K562 (cell line): ENCODE results near the gene PHC1. TPM values are rescaled to one million over a fixed set of nuclear protein-coding genes. Genes with fewer than 3 reads are reported as not detected.

ENCODE experiments used
- ATAC-seq: fragments of 200-7000 bp; cut with Tn5 transposase; 3 replicates; pipeline ENCODE4 v1.9.1; 2020; ENCODE audit warnings: moderate library complexity
- BruUV-seq: library from RNA; stranded (reverse); fragments of 400-500 nt; replicated peaks from 2 replicates; lab custom pipeline; 2021; lab: Mats Ljungman, UMichigan
- CTCF ChIA-PET: fragments of 300-600 bp; formaldehyde crosslinking; extraction: SDS; loops from one replicate; lab custom pipeline; 2021; ENCODE audit warnings: low intra/inter-chr PET ratio; lab: Yijun Ruan, JAX
- POLR2A ChIA-PET: fragments of 300-600, 350-650 bp; sonication (Branson Sonifier 250); formaldehyde crosslinking; extraction: SDS; loops from one replicate; lab custom pipeline; 2021; ENCODE audit warnings: antibody characterized with exemption, inconsistent platforms; lab: Yijun Ruan, JAX
- DNase-seq, 4 experiments: peaks; one replicate each; pipeline versions ENCODE4 v3.0.0 to v3.0.0-alpha.2; 2011 to 2018; ENCODE audit warnings: low spot score in 3 of 4, mixed read lengths in 3 of 4; ENCODE audit errors: extremely low read depth in 1 of 4
- FAIRE-seq: peaks from 2 replicates; lab custom pipeline; 2011; peaks lifted over from hg19 to GRCh38; lab: Jason Lieb, UNC
- H2AFZ ChIP-seq: 2 replicates; pipeline ENCODE4 v1.6.0; 2011; ENCODE audit warnings: low read depth, low read length, control low read depth, inconsistent platforms
- H3K27ac ChIP-seq: fragments of 200-600 bp; 3 replicates; pipeline ENCODE4 v1.8.0; 2011; ENCODE audit warnings: low read depth, mild to moderate bottlenecking, control low read depth, inconsistent platforms, low read length, moderate library complexity, mixed read lengths; ENCODE audit errors: extremely low read depth
- H3K27me3 ChIP-seq, 2 experiments: fragments of 300-600 bp in 1 of 2; 2 replicates in 1 of 2; 3 replicates in 1 of 2; pipeline versions ENCODE4 v1.6.0 to v1.8.0; 2011; ENCODE audit warnings: inconsistent platforms in 2 of 2, low read length in 2 of 2, mild to moderate bottlenecking in 1 of 2, mixed read lengths in 1 of 2, moderate library complexity in 1 of 2; ENCODE audit not compliant: control insufficient read depth in 2 of 2, insufficient read depth in 2 of 2
- H3K36me3 ChIP-seq: fragments of 300-600 bp; 3 replicates; pipeline ENCODE4 v1.8.0; 2011; ENCODE audit warnings: mild to moderate bottlenecking, low read length, inconsistent platforms; ENCODE audit not compliant: control insufficient read depth, insufficient read depth
- H3K4me1 ChIP-seq, 2 experiments: fragments of 200-600 bp in 1 of 2; replicated peaks in 1 of 2; 2 replicates in 1 of 2; 3 replicates in 1 of 2; pipeline versions ENCODE4 v1.5.1 to v1.8.0; 2011; ENCODE audit warnings: inconsistent platforms in 2 of 2, low read length in 2 of 2, mild to moderate bottlenecking in 1 of 2, mixed read lengths in 1 of 2, moderate library complexity in 1 of 2; ENCODE audit not compliant: control insufficient read depth in 2 of 2, insufficient read depth in 2 of 2
- H3K4me2 ChIP-seq: 2 replicates; pipeline ENCODE4 v1.6.1; 2011; ENCODE audit warnings: low read length, control low read depth, inconsistent platforms, mixed read lengths; ENCODE audit not compliant: insufficient read depth
- H3K4me3 ChIP-seq: fragments of 200-600 bp; sonication (generic), shearing (Covaris generic); 2 replicates; pipeline ENCODE4 v1.5.1; 2016; ENCODE audit warnings: control low read depth, inconsistent platforms
- H3K79me2 ChIP-seq: fragments of 200-600 bp; 3 replicates; pipeline ENCODE4 v1.8.0; 2011; ENCODE audit warnings: low read length, inconsistent platforms; ENCODE audit not compliant: control insufficient read depth, insufficient read depth
- H3K9ac ChIP-seq, 2 experiments: 2 replicates each; pipeline versions ENCODE4 v1.6.0 to v1.6.1; 2011; ENCODE audit warnings: low read depth in 2 of 2, low read length in 2 of 2, control low read depth in 1 of 2, inconsistent platforms in 1 of 2, mild to moderate bottlenecking in 1 of 2, mixed read lengths in 1 of 2; ENCODE audit not compliant: insufficient read depth in 1 of 2
- H3K9me1 ChIP-seq: one replicate; pipeline ENCODE4 v1.6.0; 2011; ENCODE audit warnings: inconsistent platforms, mild to moderate bottlenecking, low read length, moderate library complexity; ENCODE audit not compliant: control insufficient read depth, insufficient read depth
- H3K9me3 ChIP-seq: replicated peaks from 2 replicates; pipeline ENCODE4 v1.5.1; 2011; ENCODE audit warnings: low read depth, low read length, inconsistent platforms; ENCODE audit not compliant: control insufficient read depth, insufficient read depth
- H4K20me1 ChIP-seq: replicated peaks from 2 replicates; pipeline ENCODE4 v1.6.1; 2011; ENCODE audit warnings: low read length, inconsistent platforms, mixed read lengths; ENCODE audit not compliant: control insufficient read depth, insufficient read depth
- ARID1B ChIP-seq: fragments of 450-650 bp; IDR thresholded peaks from 2 replicates; pipeline ENCODE4 v1.6.1; 2016; ENCODE audit warnings: antibody characterized with exemption, mild to moderate bottlenecking, inconsistent platforms
- ASH1L ChIP-seq: fragments of 450-650 bp; IDR thresholded peaks from 2 replicates; pipeline ENCODE4 v1.6.1; 2018; ENCODE audit warnings: borderline replicate concordance, mild to moderate bottlenecking, low read depth; ENCODE audit not compliant: partially characterized antibody
- CHD1 ChIP-seq: fragments of 200-600 bp; sonication (generic); IDR thresholded peaks from one replicate; pipeline ENCODE4 v1.6.1; 2012; ENCODE audit warnings: mild to moderate bottlenecking, moderate library complexity, low read length, inconsistent platforms
- EGR1 ChIP-seq: fragments of 450-650 bp; conservative IDR thresholded peaks from 2 replicates; pipeline ENCODE4 v1.6.1; 2017; ENCODE audit warnings: mild to moderate bottlenecking
- EWSR1 ChIP-seq: fragments of 450-650 bp; IDR thresholded peaks from 2 replicates; pipeline ENCODE4 v1.6.1; 2018; ENCODE audit warnings: borderline replicate concordance, mild to moderate bottlenecking, low read depth, moderate library complexity; ENCODE audit not compliant: partially characterized antibody
- GTF2A2 ChIP-seq: IDR thresholded peaks from 2 replicates; pipeline ENCODE4 v1.6.1; 2016; ENCODE audit warnings: mild to moderate bottlenecking, missing genetic modification characterization, missing compliant biosample characterization
- KDM2B ChIP-seq: fragments of 250-450 bp; sonication (Bioruptor Pico); IDR thresholded peaks from 2 replicates; pipeline ENCODE4 v1.8.0; 2021; ENCODE audit warnings: mild to moderate bottlenecking, moderate library complexity
- MAFK ChIP-seq: IDR thresholded peaks from 2 replicates; pipeline ENCODE4 v1.6.1; 2011; ENCODE audit warnings: low read length, improper control_type of control experiment
- PML ChIP-seq: IDR thresholded peaks from 2 replicates; pipeline ENCODE4 v1.6.1; 2012; ENCODE audit warnings: low read length, inconsistent platforms
- PRPF4 ChIP-seq: fragments of 200-400 bp; formaldehyde crosslinking; IDR thresholded peaks from one replicate; pipeline ENCODE4 v1.6.1; 2017; ENCODE audit warnings: low read length, low read depth, mild to moderate bottlenecking; ENCODE audit not compliant: insufficient read depth, poor library complexity, severe bottlenecking
- TEAD1 ChIP-seq, 2 experiments: fragments of 450-650 bp in 1 of 2; sonication (generic) in 1 of 2; formaldehyde crosslinking; IDR thresholded peaks; 2 replicates each; pipeline versions ENCODE4 v1.4.0 to v1.8.0; 2020 to 2022; ENCODE audit warnings: mild to moderate bottlenecking in 2 of 2, missing genetic modification reagents in 1 of 2
- ZFP30 ChIP-seq: fragments of 250-450 bp; sonication (Bioruptor Pico); IDR thresholded peaks from 2 replicates; pipeline ENCODE4 v1.8.0; 2022; ENCODE audit warnings: moderate library complexity, mild to moderate bottlenecking, inconsistent platforms, borderline replicate concordance
- ZNF668 ChIP-seq: fragments of 250-450 bp; sonication (Bioruptor Pico); IDR thresholded peaks from 2 replicates; pipeline ENCODE4 v1.8.0; 2022; ENCODE audit warnings: mild to moderate bottlenecking, inconsistent platforms
- in situ Hi-C: fragments of 300-500 bp; cut with MboI; formaldehyde crosslinking; loops from 4 replicates; pipeline ENCODE4 v1.15.0; 2018; ENCODE audit warnings: inconsistent platforms, mixed read lengths
- intact Hi-C: fragments of 100-400 bp; cut with micrococcal nuclease; formaldehyde crosslinking; loops from 2 replicates; pipeline ENCODE4 v1.14.2; 2022
- polyA plus RNA-seq, 8 experiments: library from polyadenylated mRNA; depleted of rRNA in 4 of 8; stranded (reverse) in 5 of 8; unstranded in 3 of 8; fragments of >200 nt; fragmentation: Nextera tagmentation in 2 of 8; fragmentation: Illumina TruSeq in 1 of 8; extraction: Ambion mirVana in 2 of 8; extraction: Trizol in 1 of 8; gene quantifications; 2 replicates each; pipeline versions ENCODE4 v1.2.1 to v1.2.3, GENCODE V29; 2011 to 2014; ENCODE audit warnings: inconsistent platforms in 1 of 8, missing spikeins in 1 of 8
- total RNA-seq, 7 experiments: library from RNA; depleted of rRNA in 6 of 7; stranded (reverse); fragments of >200 nt in 6 of 7; fragmentation: Illumina TruSeq in 2 of 7; extraction: Trizol in 2 of 7; gene quantifications; 2 replicates each; pipeline versions ENCODE4 v1.2.1 to v1.2.3, GENCODE V29; 2011 to 2021; ENCODE audit warnings: low replicate concordance in 1 of 7
- TF ChIP-seq, protein P1 (sequence below), 3 experiments: IDR thresholded peaks in 2 of 3; conservative IDR thresholded peaks in 1 of 3; 2 replicates each; pipeline ENCODE4 v1.5.1; 2011 to 2012; ENCODE audit warnings: low read length in 3 of 3, mild to moderate bottlenecking in 3 of 3, control low read depth in 2 of 3, improper control_type of control experiment in 1 of 3, inconsistent platforms in 1 of 3, low read depth in 1 of 3, mixed read lengths in 1 of 3, moderate library complexity in 1 of 3; ENCODE audit not compliant: insufficient read depth in 2 of 3
- TF ChIP-seq, protein P2 (sequence below): fragments of 450-650 bp; IDR thresholded peaks from 2 replicates; pipeline ENCODE4 v1.6.1; 2017; ENCODE audit warnings: mild to moderate bottlenecking, moderate library complexity

Gene PHC1
- total and polyA plus RNA-seq, 9 of the 15 experiments (the other 6 are each of a cell fraction or from before 2014, with no cell fraction given) = 1.9 to 13.7 (median 6.9) TPM

DNA sequence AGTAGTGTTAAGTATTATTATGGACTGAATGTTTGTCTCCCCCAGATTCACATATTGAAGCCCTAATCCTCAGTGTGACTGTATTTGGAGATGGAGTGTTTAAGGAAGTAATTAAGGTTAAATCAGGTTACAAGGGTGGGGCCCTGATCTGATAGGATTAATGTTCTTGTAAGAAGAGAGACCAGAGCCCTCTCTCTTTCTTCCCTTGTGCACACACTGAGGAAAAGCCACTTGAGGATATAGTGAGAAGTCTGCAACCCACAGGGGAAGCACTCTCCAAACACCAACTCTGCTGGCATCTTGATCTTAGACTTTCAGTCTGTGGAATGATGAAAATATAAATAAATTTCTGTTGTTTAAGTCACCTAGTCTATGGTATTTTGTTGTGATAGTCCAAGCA is 72.9 kb downstream of the PHC1 start:
- in situ Hi-C loops = no loop called here
- Histone ChIP-seq H3K27ac (no peak overlapping the region), H4K20me1 (no peaks in the 10 kb centered on the region), H3K9ac (no peak overlapping the region), H3K9me1 (no peaks in the 10 kb centered on the region), H3K36me3 (no peaks in the 10 kb centered on the region), H3K27me3 (no peaks in the 10 kb centered on the region; a peak in 1 of 5 replicates), H2AFZ (no peak overlapping the region), H3K79me2 (no peaks in the 10 kb centered on the region), H3K4me3 (no peak overlapping the region), H3K4me2 (no peak overlapping the region), H3K9me3 (no peaks in the 10 kb centered on the region), H3K4me1 (no peaks in the 10 kb centered on the region; a peak in 2 of 5 replicates)
- CTCF ChIA-PET = no interaction called here
- TF ChIP-seq PML (no peak), EGR1 (no peak), ZNF668 (CRISPR knock-in tag) (no peak), ZFP30 (CRISPR knock-in tag) (no peak), GTF2A2 (tag) (no peak), CHD1 (no peak), EWSR1 (no peak), TEAD1 (CRISPR knock-in tag; IDR thresholded peaks at IDR 0.05) (no peak), ARID1B (no peak), PRPF4 (no peak), MAFK (no peak), KDM2B (CRISPR knock-in tag) (no peak), ASH1L (no peak)
- TF ChIP-seq, protein P1, sequence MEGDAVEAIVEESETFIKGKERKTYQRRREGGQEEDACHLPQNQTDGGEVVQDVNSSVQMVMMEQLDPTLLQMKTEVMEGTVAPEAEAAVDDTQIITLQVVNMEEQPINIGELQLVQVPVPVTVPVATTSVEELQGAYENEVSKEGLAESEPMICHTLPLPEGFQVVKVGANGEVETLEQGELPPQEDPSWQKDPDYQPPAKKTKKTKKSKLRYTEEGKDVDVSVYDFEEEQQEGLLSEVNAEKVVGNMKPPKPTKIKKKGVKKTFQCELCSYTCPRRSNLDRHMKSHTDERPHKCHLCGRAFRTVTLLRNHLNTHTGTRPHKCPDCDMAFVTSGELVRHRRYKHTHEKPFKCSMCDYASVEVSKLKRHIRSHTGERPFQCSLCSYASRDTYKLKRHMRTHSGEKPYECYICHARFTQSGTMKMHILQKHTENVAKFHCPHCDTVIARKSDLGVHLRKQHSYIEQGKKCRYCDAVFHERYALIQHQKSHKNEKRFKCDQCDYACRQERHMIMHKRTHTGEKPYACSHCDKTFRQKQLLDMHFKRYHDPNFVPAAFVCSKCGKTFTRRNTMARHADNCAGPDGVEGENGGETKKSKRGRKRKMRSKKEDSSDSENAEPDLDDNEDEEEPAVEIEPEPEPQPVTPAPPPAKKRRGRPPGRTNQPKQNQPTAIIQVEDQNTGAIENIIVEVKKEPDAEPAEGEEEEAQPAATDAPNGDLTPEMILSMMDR (IDR thresholded peaks at IDR 0.05 in 2 of 3, conservative IDR thresholded peaks at IDR 0.05 in 1 of 3; ENCODE audit: insufficient read depth in 2 of 3, low read depth in 1 of 3, low read length in 3 of 3) = no peak
- TF ChIP-seq, protein P2, sequence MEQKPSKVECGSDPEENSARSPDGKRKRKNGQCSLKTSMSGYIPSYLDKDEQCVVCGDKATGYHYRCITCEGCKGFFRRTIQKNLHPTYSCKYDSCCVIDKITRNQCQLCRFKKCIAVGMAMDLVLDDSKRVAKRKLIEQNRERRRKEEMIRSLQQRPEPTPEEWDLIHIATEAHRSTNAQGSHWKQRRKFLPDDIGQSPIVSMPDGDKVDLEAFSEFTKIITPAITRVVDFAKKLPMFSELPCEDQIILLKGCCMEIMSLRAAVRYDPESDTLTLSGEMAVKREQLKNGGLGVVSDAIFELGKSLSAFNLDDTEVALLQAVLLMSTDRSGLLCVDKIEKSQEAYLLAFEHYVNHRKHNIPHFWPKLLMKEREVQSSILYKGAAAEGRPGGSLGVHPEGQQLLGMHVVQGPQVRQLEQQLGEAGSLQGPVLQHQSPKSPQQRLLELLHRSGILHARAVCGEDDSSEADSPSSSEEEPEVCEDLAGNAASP = no peak
- intact Hi-C loops = no loop called here
- DNase-seq = no peak
- FAIRE-seq = no peak
- BruUV-seq = no TSS peak
- POLR2A ChIA-PET = no interaction called here
- no peak for ATAC-seq
